Measurements from ENCODE around the gene PEX11G. TPM values are rescaled to one million over a fixed set of nuclear protein-coding genes. Genes with fewer than 3 reads are reported as not detected.
A peak's percentile ranks its signal among the peaks of the same experiment; 100 is the strongest.

PEX11G gene
- total RNA-seq, 1 donor from 2014 or later, result 2.6 TPM

GRCh38 chr19:7467009-7467989 is 21.5 kb downstream of the PEX11G start:
- Mint-ChIP-seq H3K27me3 (ENCODE audit: low read depth) (no peaks in the 10 kb centered on the region), H3K4me3 (ENCODE audit: unreplicated experiment) (no peak overlapping the region), H3K9me3 (ENCODE audit: low read depth) (no peaks in the 10 kb centered on the region)

GRCh38 chr19:7463575-7463974 is 25.3 kb downstream of the PEX11G start:
- Mint-ChIP-seq H3K4me1 (ENCODE audit: low read depth) (peaks cover 14% of the 10 kb centered on the region), H3K9me3 (ENCODE audit: low read depth) (no peaks in the 10 kb centered on the region), H3K4me3 (ENCODE audit: unreplicated experiment) (no peak overlapping the region), H3K27ac (ENCODE audit: unreplicated experiment) (no peak overlapping the region), H3K36me3 (ENCODE audit: low read depth) (peaks cover 8% of the 10 kb centered on the region), H3K27me3 (ENCODE audit: low read depth) (no peaks in the 10 kb centered on the region)
- TF ChIP-seq CTCF (IDR thresholded peaks at IDR 0.05), result no peak
- no peak for DNase-seq (ENCODE audit: low spot score)

More at GRCh38 chr19:7467009-7467989, 21.5 kb downstream of the PEX11G start:
- no peak for TF ChIP-seq CTCF (IDR thresholded peaks at IDR 0.05)
- H3K27ac Mint-ChIP-seq (ENCODE audit: unreplicated experiment), result no peak overlapping the region
- no peak for DNase-seq (ENCODE audit: low spot score)
- peaks cover 5% of the 10 kb centered on the region for H3K36me3 Mint-ChIP-seq (ENCODE audit: low read depth)
- no peaks in the 10 kb centered on the region for H3K4me1 Mint-ChIP-seq (ENCODE audit: low read depth)

- peaks cover 14% of the 10 kb centered on the region for H3K4me1 Mint-ChIP-seq (ENCODE audit: low read depth)
- no peak overlapping the region for H3K27ac Mint-ChIP-seq (ENCODE audit: unreplicated experiment)
- H3K4me3 Mint-ChIP-seq (ENCODE audit: unreplicated experiment), result no peak overlapping the region
- no peak for TF ChIP-seq CTCF (IDR thresholded peaks at IDR 0.05)
- peaks cover under 1% of the 10 kb centered on the region for H3K9me3 Mint-ChIP-seq (ENCODE audit: low read depth)
- DNase-seq (ENCODE audit: low spot score), result no peak
- H3K27me3 Mint-ChIP-seq (ENCODE audit: low read depth), result no peaks in the 10 kb centered on the region
- H3K36me3 Mint-ChIP-seq (ENCODE audit: low read depth), result peaks cover 10% of the 10 kb centered on the region
Observed at GRCh38 chr19:7461841-7462629, 26.8 kb downstream of the PEX11G start.

GRCh38 chr19:7460562-7460966 is 28.3 kb downstream of the PEX11G start:
- Mint-ChIP-seq H3K9me3 (ENCODE audit: low read depth) (peaks cover 3% of the 10 kb centered on the region), H3K27me3 (ENCODE audit: low read depth) (no peaks in the 10 kb centered on the region), H3K4me3 (ENCODE audit: unreplicated experiment) (peak overlapping the region; percentile 4), H3K4me1 (ENCODE audit: low read depth) (peaks cover 14% of the 10 kb centered on the region), H3K36me3 (ENCODE audit: low read depth) (peaks cover 20% of the 10 kb centered on the region), H3K27ac (ENCODE audit: unreplicated experiment) (peak overlapping the region; percentile 93)
- no peak for DNase-seq (ENCODE audit: low spot score)
- TF ChIP-seq CTCF (IDR thresholded peaks at IDR 0.05), result no peak

- no peak for DNase-seq (ENCODE audit: low spot score)
- H3K4me1 Mint-ChIP-seq (ENCODE audit: low read depth), result peaks cover 14% of the 10 kb centered on the region
- H3K9me3 Mint-ChIP-seq (ENCODE audit: low read depth), result peaks cover 7% of the 10 kb centered on the region
- H3K36me3 Mint-ChIP-seq (ENCODE audit: low read depth), result peaks cover 27% of the 10 kb centered on the region
- no peaks in the 10 kb centered on the region for H3K27me3 Mint-ChIP-seq (ENCODE audit: low read depth)
- peak overlapping the region; percentile 93 for H3K27ac Mint-ChIP-seq (ENCODE audit: unreplicated experiment)
- H3K4me3 Mint-ChIP-seq (ENCODE audit: unreplicated experiment), result no peak overlapping the region
- no peak for TF ChIP-seq CTCF (IDR thresholded peaks at IDR 0.05)
Observed at GRCh38 chr19:7459773-7460172, 29.1 kb downstream of the PEX11G start.

Measured in chondrocyte (in vitro differentiated cells).